Transverse colon (tissue), 3 donors: ENCODE results near the gene LBHD2.

ENCODE experiments used
- POLR2A ChIP-seq: fragments of 450-650 bp; IDR thresholded peaks from one replicate; pipeline ENCODE4 v1.6.1; 2016; ENCODE audit warnings: antibody characterized with exemption, mild to moderate bottlenecking, moderate library complexity
- TF ChIP-seq, protein P1 (sequence below), 5 experiments: fragments of 200-600 bp in 3 of 5; fragments of 450-650 bp in 2 of 5; sonication (generic) in 3 of 5; IDR thresholded peaks; 1 replicate in 2 of 5; 2 replicates in 3 of 5; pipeline ENCODE4 v1.5.1; 2016 to 2017; ENCODE audit warnings: antibody characterized with exemption in 5 of 5, inconsistent platforms in 3 of 5, mild to moderate bottlenecking in 2 of 5, moderate library complexity in 1 of 5

DNA sequence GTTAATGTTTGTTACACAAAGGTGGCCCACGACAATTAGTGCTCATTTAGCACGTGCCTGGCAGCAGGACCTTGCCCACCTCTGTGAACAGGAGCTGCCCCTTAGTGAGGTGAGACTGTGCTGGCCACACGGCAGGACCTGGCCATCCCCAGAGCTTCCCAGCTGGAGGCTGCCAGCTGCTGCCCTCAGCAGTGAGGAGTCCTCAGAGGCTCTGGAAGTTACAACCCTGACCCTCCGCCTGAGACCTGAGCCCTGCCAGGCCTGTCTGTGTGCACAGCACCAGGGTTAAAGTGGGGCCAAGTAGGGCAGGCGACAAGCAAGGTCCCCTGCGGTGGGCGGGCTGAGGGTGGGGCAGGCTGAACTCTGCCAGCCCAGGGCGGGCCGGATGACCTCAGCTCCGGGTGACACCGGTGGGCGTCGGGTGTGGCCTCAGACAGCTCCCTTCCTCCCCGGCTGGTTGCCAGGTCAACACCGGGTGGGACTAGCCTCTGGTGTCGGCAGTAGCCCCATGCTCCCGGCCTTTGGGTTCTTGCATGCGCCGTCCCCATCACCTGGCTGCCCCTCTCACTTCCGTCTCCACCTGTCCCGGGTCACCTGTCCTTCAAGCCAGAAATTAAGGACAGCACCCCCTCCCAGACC is 9.2 kb upstream of the LBHD2 start:
- TF ChIP-seq, protein P1, sequence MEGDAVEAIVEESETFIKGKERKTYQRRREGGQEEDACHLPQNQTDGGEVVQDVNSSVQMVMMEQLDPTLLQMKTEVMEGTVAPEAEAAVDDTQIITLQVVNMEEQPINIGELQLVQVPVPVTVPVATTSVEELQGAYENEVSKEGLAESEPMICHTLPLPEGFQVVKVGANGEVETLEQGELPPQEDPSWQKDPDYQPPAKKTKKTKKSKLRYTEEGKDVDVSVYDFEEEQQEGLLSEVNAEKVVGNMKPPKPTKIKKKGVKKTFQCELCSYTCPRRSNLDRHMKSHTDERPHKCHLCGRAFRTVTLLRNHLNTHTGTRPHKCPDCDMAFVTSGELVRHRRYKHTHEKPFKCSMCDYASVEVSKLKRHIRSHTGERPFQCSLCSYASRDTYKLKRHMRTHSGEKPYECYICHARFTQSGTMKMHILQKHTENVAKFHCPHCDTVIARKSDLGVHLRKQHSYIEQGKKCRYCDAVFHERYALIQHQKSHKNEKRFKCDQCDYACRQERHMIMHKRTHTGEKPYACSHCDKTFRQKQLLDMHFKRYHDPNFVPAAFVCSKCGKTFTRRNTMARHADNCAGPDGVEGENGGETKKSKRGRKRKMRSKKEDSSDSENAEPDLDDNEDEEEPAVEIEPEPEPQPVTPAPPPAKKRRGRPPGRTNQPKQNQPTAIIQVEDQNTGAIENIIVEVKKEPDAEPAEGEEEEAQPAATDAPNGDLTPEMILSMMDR (IDR thresholded peaks at IDR 0.05) = no peak
- TF ChIP-seq POLR2A = no peak
